Measurements from ENCODE around the gene FFAR2. TPM values are rescaled to one million over a fixed set of nuclear protein-coding genes. Genes with fewer than 3 reads are reported as not detected.
A peak's percentile ranks its signal among the peaks of the same experiment; 100 is the strongest.

Gene FFAR2
- total and polyA plus RNA-seq, 11 donors: 0.12 to 3.4 (median 0.38) TPM; not detected in 2

- WGBS, 4 donors: 95 to 98% (median 96%) methylated on average over 9 of the region's 9 CpGs
- no peak for TF ChIP-seq POLR2A (IDR thresholded peaks at IDR 0.05)
- no peak for TF ChIP-seq CTCF (IDR thresholded peaks at IDR 0.05)
- Histone ChIP-seq H3K9me3 (peaks cover 0 to 11% (median 3%) of the 10 kb centered on the region in 12 donors), H3K4me3 (no peak overlapping the region), H3K4me1 (peaks cover 6 to 74% (median 30%) of the 10 kb centered on the region in 12 donors), H3K27me3 (no peaks in the 10 kb centered on the region), H3K27ac (no peak overlapping the region), H3K36me3 (no peaks in the 10 kb centered on the region)
- ATAC-seq (no peak), DNase-seq (no peak)
- intact Hi-C loops (cut with DNase I): no loop called here
Measured at GRCh38 chr19:35432911-35433310, 15.1 kb upstream of the FFAR2 start.

GRCh38 chr19:35433448-35433847 is 14.6 kb upstream of the FFAR2 start:
- DNase-seq (no peak), ATAC-seq (no peak)
- H3K27me3 ChIP-seq: no peaks in the 10 kb centered on the region
- H3K9me3 ChIP-seq: peaks cover 0 to 11% (median 3%) of the 10 kb centered on the region in 12 donors
- intact Hi-C loops (cut with DNase I): no loop called here
- H3K36me3 ChIP-seq: no peaks in the 10 kb centered on the region
- WGBS, 4 donors: 95 to 99% (median 96%) methylated on average over 7 of the region's 7 CpGs
- H3K4me1 ChIP-seq: peaks cover 6 to 79% (median 31%) of the 10 kb centered on the region in 12 donors
- H3K27ac ChIP-seq: no peak overlapping the region
- no peak overlapping the region for H3K4me3 ChIP-seq
- TF ChIP-seq POLR2A (IDR thresholded peaks at IDR 0.05): no peak
- no peak for TF ChIP-seq CTCF (IDR thresholded peaks at IDR 0.05)

- H3K27ac ChIP-seq: peak overlapping the region in 5 of 12 donors; percentile 9 to 81 (median 31)
Measured at GRCh38 chr19:35435896-35436295, 12.2 kb upstream of the FFAR2 start.

More at GRCh38 chr19:35435896-35436295, 12.2 kb upstream of the FFAR2 start:
- intact Hi-C loops (cut with DNase I): loop anchor here in 1 of 10 donors (2.0 kb wide), 1 partner anchor 23 kb away; no protein-coding TSS in a partner anchor
- TF ChIP-seq CTCF (IDR thresholded peaks at IDR 0.05) (no peak), POLR2A (IDR thresholded peaks at IDR 0.05) (no peak)
- Histone ChIP-seq H3K36me3 (no peaks in the 10 kb centered on the region), H3K27me3 (no peaks in the 10 kb centered on the region), H3K4me1 (peaks cover 6 to 72% (median 31%) of the 10 kb centered on the region in 12 donors), H3K4me3 (peak overlapping the region in 1 of 12 donors; percentile 12), H3K9me3 (peaks cover 0 to 11% (median 3%) of the 10 kb centered on the region in 12 donors)
- WGBS, 4 donors: 80 to 93% (median 84%) methylated on average over 3 of the region's 3 CpGs
- DNase-seq: no peak
- no peak for ATAC-seq
